HUES48 (cell line): ENCODE results near the gene MRTFB.

Experiments used
- H3K27ac ChIP-seq: one replicate; pipeline ENCODE4 v1.7.0; 2013; ENCODE audit warnings: low read depth, low read length, inconsistent platforms
- H3K27me3 ChIP-seq: 2 replicates; pipeline ENCODE4 v1.6.1; 2013; ENCODE audit warnings: mild to moderate bottlenecking, low read length; ENCODE audit not compliant: control insufficient read depth, insufficient read depth
- H3K36me3 ChIP-seq: 2 replicates; pipeline ENCODE4 v1.6.1; 2013; ENCODE audit warnings: low read length; ENCODE audit not compliant: control insufficient read depth, insufficient read depth
- H3K4me1 ChIP-seq: 2 replicates; pipeline ENCODE4 v1.6.1; 2013; ENCODE audit warnings: mild to moderate bottlenecking, low read length; ENCODE audit not compliant: control insufficient read depth, insufficient read depth
- H3K4me3 ChIP-seq: 2 replicates; pipeline ENCODE4 v1.5.1; 2013; ENCODE audit warnings: mild to moderate bottlenecking, low read depth, low read length
- H3K9ac ChIP-seq: 2 replicates; pipeline ENCODE4 v1.6.1; 2013; ENCODE audit warnings: mild to moderate bottlenecking, low read depth, low read length, moderate library complexity
- H3K9me3 ChIP-seq: 2 replicates; pipeline ENCODE4 v1.6.1; 2013; ENCODE audit warnings: low read length; ENCODE audit not compliant: control insufficient read depth, insufficient read depth

Gene MRTFB

GRCh38 chr16:14106961-14107360, 35.8 kb downstream of the MRTFB start:
- Histone ChIP-seq H3K9ac (no peak overlapping the region), H3K4me3 (no peak overlapping the region), H3K9me3 (no peaks in the 10 kb centered on the region), H3K4me1 (peaks cover 25% of the 10 kb centered on the region), H3K27me3 (no peaks in the 10 kb centered on the region), H3K27ac (no peak overlapping the region), H3K36me3 (no peaks in the 10 kb centered on the region)

GRCh38 chr16:14109077-14109775, 38.1 kb downstream of the MRTFB start:
- Histone ChIP-seq H3K9me3 (no peaks in the 10 kb centered on the region), H3K27me3 (no peaks in the 10 kb centered on the region), H3K36me3 (no peaks in the 10 kb centered on the region; the same call in 1 of the 2 replicates), H3K27ac (no peak overlapping the region), H3K9ac (no peak overlapping the region), H3K4me3 (no peak overlapping the region), H3K4me1 (peaks cover 15% of the 10 kb centered on the region)

GRCh38 chr16:14109782-14110727, 38.9 kb downstream of the MRTFB start:
- Histone ChIP-seq H3K4me1 (peaks cover 15% of the 10 kb centered on the region), H3K4me3 (no peak overlapping the region), H3K36me3 (no peaks in the 10 kb centered on the region; the same call in 1 of the 2 replicates), H3K27me3 (no peaks in the 10 kb centered on the region), H3K27ac (no peak overlapping the region), H3K9ac (no peak overlapping the region), H3K9me3 (no peaks in the 10 kb centered on the region)

GRCh38 chr16:14110728-14111251, 39.7 kb downstream of the MRTFB start:
- Histone ChIP-seq H3K36me3 (no peaks in the 10 kb centered on the region; the same call in 1 of the 2 replicates), H3K27me3 (no peaks in the 10 kb centered on the region), H3K27ac (no peak overlapping the region), H3K4me3 (no peak overlapping the region), H3K9ac (no peak overlapping the region), H3K9me3 (no peaks in the 10 kb centered on the region), H3K4me1 (peaks cover 15% of the 10 kb centered on the region)

- Histone ChIP-seq H3K9ac (no peak overlapping the region), H3K27me3 (no peaks in the 10 kb centered on the region), H3K27ac (no peak overlapping the region), H3K4me3 (no peak overlapping the region), H3K4me1 (peaks cover 15% of the 10 kb centered on the region), H3K9me3 (no peaks in the 10 kb centered on the region), H3K36me3 (no peaks in the 10 kb centered on the region; the same call in 1 of the 2 replicates)
Observed at GRCh38 chr16:14111713-14112538, 40.8 kb downstream of the MRTFB start.

- Histone ChIP-seq H3K9me3 (no peaks in the 10 kb centered on the region), H3K4me1 (peaks cover 15% of the 10 kb centered on the region), H3K27me3 (no peaks in the 10 kb centered on the region), H3K36me3 (no peaks in the 10 kb centered on the region; the same call in 1 of the 2 replicates), H3K27ac (no peak overlapping the region), H3K4me3 (no peak overlapping the region), H3K9ac (no peak overlapping the region)
Observed at GRCh38 chr16:14112539-14112856, 41.4 kb downstream of the MRTFB start.

- H3K4me3 ChIP-seq = no peak overlapping the region
Observed at GRCh38 chr16:14113344-14113743, 42.2 kb downstream of the MRTFB start.

GRCh38 chr16:14117051-14117450, 45.9 kb downstream of the MRTFB start:
- H3K27me3 ChIP-seq = no peaks in the 10 kb centered on the region
- H3K36me3 ChIP-seq = no peaks in the 10 kb centered on the region; the same call in 1 of the 2 replicates
- no peaks in the 10 kb centered on the region for H3K4me1 ChIP-seq
- H3K4me3 ChIP-seq = no peak overlapping the region
- no peak overlapping the region for H3K9ac ChIP-seq
- H3K9me3 ChIP-seq = no peaks in the 10 kb centered on the region
- H3K27ac ChIP-seq = no peak overlapping the region

More at GRCh38 chr16:14113344-14113743, 42.2 kb downstream of the MRTFB start:
- Histone ChIP-seq H3K36me3 (no peaks in the 10 kb centered on the region; the same call in 1 of the 2 replicates), H3K4me1 (peaks cover 15% of the 10 kb centered on the region), H3K9me3 (no peaks in the 10 kb centered on the region), H3K9ac (no peak overlapping the region), H3K27ac (no peak overlapping the region), H3K27me3 (no peaks in the 10 kb centered on the region)

GRCh38 chr16:14119799-14120198, 48.7 kb downstream of the MRTFB start:
- Histone ChIP-seq H3K4me3 (no peak overlapping the region), H3K36me3 (no peaks in the 10 kb centered on the region), H3K4me1 (peaks cover 4% of the 10 kb centered on the region), H3K9me3 (no peaks in the 10 kb centered on the region), H3K27ac (no peak overlapping the region), H3K9ac (no peak overlapping the region), H3K27me3 (no peaks in the 10 kb centered on the region)

- H3K9me3 ChIP-seq = no peaks in the 10 kb centered on the region
- H3K4me1 ChIP-seq = peaks cover 9% of the 10 kb centered on the region
- H3K27me3 ChIP-seq = no peaks in the 10 kb centered on the region
- no peak overlapping the region for H3K27ac ChIP-seq
- H3K4me3 ChIP-seq = no peak overlapping the region
- no peaks in the 10 kb centered on the region for H3K36me3 ChIP-seq
- H3K9ac ChIP-seq = no peak overlapping the region
Observed at GRCh38 chr16:14120335-14120734, 49.2 kb downstream of the MRTFB start.
